LNCAP (cell line): ENCODE measurements around the gene DUS1L.

Source experiments
- TF ChIP-seq, protein P1 (sequence below): fragments of 450-650 bp; IDR thresholded peaks from 2 replicates; pipeline ENCODE4 v1.5.1; 2017; ENCODE audit warnings: mild to moderate bottlenecking

DUS1L gene

GRCh38 chr17:82065638-82066303, at the start of gene DUS1L:
DUS1L (minus strand) TSS chr17:82065804; CDS start chr17:82065059, 745 bp downstream.
- TF ChIP-seq, protein P1, sequence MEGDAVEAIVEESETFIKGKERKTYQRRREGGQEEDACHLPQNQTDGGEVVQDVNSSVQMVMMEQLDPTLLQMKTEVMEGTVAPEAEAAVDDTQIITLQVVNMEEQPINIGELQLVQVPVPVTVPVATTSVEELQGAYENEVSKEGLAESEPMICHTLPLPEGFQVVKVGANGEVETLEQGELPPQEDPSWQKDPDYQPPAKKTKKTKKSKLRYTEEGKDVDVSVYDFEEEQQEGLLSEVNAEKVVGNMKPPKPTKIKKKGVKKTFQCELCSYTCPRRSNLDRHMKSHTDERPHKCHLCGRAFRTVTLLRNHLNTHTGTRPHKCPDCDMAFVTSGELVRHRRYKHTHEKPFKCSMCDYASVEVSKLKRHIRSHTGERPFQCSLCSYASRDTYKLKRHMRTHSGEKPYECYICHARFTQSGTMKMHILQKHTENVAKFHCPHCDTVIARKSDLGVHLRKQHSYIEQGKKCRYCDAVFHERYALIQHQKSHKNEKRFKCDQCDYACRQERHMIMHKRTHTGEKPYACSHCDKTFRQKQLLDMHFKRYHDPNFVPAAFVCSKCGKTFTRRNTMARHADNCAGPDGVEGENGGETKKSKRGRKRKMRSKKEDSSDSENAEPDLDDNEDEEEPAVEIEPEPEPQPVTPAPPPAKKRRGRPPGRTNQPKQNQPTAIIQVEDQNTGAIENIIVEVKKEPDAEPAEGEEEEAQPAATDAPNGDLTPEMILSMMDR = no peak

GRCh38 chr17:82114872-82115271, 49.3 kb upstream of the DUS1L start:
- TF ChIP-seq, protein P1 = no peak

DNA sequence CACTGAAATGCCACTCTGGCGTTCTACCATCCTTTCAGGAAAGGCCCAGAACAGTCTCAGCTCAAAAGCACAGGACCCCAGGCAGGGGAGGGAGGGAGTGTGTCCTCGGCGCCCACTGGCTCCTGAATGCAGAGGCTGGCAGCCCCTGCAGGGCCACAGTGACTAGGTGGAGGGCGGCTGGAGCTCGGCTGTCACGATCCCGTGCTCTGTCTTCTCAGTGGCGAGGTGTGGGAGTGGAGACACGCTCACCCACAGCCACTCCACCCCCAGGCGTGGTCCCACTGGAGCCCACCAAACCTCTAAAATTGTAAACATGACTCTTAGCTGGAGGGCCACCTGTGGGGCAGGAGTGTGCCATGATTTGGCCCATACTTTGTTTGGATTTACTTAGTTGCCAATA, 48.8 kb upstream of the DUS1L start:
- TF ChIP-seq, protein P1 = no peak

- TF ChIP-seq, protein P1 = no peak
These were observed 48.3 kb upstream of the DUS1L start for GRCh38 chr17:82113941-82114340.

- TF ChIP-seq, protein P1 = no peak
These were observed 47.8 kb upstream of the DUS1L start for GRCh38 chr17:82113422-82113821.

DNA sequence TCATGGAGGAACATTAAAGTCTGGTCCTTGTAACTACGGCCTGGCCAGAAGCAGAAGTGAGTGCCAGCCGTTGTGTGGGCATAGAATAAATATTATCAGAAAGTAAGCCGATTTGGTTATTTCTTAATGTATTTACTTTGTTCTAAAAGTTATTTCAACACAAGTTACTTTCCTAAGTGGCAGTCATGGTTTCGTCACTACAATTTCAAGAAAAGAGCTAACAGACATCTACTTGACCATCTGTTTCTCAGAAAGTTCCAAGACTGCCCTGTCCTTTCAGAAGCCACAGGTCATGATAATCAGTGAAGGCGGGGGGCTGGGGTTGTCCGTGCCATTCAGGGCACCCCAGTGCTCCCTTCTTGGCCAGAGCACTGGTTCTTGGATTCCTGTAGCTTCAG, 47.3 kb upstream of the DUS1L start:
- TF ChIP-seq, protein P1 = no peak

GRCh38 chr17:82112181-82112913, 46.7 kb upstream of the DUS1L start:
- TF ChIP-seq, protein P1 = no peak
